GM19240 (cell line): ENCODE data around the gene TET3.

ENCODE experiments used
- DNase-seq: peaks from one replicate; pipeline ENCODE4 v3.0.0; 2011; ENCODE audit warnings: low spot score; ENCODE audit not compliant: insufficient read length

The TET3 gene

DNA sequence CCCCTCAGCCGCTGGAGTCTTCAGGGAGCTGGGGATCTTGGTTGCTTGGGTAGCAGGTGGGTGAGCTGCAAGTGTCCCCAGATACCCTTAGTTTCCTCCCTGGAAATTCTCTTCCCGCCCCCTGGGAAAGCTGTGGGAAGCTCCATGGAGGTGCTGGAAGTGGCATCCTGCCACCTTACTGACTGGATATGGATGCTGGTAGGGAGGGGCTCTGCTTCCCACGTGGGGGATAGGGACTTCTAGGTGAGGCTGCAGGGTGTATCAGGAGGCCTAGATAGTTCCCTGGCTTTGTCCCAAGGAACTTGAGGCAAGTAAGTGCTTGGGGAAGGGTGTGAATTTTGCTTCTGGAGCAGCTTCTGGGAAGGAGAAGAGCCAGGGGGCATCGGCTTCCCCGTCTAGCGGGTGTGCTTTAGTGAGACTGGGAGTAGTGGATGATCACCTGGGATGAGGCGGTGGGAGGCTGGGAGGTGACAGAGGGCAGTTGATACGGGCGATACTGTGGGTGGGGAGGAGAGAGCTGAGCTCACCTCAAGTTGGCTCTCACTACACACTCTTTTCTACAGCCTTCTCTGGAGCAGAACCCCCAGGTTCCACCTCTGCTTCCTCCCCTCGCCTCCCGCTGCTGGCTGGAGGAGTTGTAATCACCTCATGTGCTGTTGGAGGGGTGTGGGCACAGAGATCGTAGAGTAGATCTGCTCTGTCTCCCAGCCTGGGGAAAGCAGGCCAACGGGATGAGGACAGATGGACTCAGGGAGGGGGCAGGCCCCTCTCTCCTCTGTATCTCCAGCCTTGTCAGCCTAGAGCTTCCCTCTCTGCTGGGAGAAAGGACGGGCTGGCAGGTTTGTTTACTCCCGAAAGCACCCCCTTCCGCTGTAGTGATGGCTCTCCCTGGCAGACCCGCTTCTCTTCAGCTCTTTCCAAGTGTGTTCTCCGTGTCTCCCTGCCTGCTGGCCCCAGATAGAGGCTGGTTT, 19.8 kb downstream of the TET3 start:
- no peak for DNase-seq

DNA sequence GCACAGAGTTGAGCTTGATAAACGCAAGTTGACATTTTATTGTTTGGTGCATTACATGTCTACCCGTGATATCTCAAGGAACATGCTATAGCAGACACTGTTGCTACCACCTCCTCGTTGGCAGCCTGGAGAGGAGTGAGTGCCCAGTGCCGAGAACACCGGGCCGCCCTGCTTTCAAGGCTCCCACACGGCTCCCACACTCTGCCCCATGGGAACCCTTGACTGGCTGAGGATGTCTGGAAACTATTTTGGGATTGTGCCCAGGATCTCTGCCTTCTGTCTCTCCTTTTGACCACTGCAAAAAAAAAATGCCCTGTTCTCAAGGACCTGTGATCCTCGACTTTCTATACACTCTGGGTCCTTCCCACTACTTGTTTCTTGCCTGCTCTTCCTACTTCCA, 21.1 kb downstream of the TET3 start:
- no peak for DNase-seq

DNA sequence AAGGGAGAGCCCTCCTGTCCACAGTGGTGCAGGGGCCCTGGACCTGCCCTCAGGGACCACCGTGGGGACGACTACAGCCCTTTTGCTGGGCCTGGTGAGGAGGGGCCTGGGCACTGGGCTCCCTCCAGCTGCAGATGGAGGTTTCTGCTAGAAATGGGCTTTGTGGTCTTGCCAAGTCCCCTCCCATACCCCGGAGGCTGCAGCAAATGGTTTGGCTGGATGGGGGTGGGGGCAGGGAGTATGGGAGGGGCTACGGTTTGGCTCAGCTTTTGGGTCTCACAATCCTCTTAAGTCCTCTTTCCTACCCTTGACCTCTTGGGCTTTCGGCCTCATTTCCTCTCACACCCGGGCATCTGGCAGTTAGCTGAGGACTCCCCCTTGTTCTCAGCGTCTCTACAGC, 21.7 kb downstream of the TET3 start:
- no peak for DNase-seq

DNA sequence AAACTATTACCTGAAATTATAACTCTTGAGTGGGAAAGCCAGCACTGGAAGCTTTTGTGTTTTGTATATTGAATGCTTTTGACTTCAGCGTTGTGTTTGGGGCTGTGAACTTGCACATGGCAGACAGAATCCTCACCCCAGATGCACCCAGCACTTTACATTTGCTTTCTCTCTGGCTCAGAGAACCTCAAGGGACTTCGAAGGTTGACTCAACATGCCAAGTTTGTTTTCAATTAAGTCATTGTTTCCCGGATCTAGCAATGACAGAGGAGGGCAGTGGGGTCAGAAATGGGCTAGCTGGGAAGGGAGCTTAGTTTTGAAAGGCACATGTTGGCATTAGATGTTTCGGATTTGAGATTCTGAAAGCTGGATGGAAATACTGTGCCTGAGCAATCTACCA, 22.4 kb downstream of the TET3 start:
- no peak for DNase-seq

DNA sequence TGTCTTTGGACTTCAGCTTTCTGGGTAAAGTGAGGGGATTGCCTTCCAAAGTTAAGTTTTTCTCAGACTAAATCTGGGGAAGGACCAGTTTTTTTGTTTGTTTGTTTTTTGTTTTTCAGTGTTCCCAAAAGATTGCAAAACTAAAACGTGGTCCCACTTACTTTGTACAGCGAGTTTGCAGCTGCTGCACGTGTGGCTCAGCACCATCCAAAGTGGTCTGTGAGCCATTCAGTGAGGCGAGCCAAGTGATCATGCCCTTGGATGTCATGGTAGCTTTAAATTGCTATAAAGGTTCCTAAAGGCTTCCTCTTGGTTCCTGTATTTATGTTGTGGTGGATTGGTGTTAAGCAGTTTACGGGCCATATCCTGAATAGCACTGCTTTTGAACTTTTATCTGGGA, 23.0 kb downstream of the TET3 start:
- no peak for DNase-seq

DNA sequence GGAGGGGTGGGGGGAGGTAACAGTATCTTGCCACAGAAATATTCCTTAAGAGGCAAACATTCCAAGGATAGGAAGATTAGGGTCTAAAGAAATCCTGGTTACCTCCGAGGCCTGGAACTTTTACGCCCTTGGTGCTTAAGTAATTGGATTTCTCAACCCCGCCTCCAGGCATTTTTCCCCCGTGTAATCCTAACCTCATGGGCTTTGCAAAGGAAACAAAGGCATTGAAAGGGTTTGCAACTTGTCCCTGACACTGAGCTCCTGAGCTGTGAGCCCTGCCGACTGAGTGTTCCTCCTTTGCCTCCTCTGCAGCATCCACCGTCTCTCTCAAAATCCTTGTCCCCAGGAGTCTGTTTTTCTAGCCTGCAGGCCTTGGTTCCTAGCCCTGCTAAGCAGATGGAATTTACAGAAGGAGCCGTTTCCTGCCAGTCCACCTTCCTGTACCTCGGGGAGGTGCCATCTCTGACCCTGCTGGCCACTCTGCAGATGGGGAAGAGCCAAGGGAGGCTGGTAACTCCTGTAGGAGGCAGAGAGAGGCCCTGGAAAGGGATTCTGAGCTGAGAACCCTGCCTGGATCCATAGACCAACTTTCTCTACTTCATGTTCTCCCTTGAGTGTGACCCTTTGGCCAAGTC, 24.2 kb downstream of the TET3 start:
- no peak for DNase-seq

DNA sequence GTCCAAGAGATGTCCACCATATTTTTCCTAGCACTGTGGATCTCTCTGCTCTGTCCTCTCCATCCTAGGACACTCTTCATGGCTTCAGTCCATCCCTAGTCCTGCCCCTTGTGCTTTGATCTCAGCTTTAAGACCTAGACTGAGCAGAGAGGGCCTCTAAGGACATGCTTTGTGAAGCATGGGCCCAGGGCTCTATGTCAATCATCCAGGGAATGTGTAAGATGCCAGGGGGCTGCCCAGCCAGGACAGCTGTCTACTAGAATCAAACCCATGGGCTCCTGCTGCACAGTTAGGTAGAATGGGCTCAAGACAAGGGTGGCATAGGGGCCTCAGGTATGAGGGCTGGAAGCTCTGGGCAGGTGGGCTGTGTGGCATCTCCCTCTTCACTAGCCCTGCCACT, 24.9 kb downstream of the TET3 start:
- DNase-seq, result no peak

DNA sequence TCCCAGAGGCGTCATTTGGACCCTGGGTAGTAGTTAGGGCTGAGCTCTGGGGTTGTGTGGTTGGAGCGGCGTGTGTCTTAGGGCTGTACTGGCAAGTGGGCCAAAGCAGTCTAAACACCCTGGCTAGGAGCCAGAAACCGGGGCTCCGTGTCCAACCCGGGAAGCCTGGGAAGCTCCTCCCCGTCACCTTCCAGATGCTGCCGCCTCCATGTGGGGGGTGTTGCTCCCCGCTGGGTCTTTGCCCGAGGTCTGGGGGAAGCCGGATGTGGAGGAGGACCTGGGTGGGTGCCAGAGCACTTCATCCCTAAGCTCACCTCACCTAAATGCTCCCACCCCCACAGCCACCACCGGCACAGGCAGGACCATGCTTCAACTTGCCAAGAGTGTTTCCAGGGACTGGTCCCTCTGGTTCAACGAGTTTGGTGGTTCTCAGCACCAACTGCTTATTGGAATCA, 25.4 kb downstream of the TET3 start:
- DNase-seq, result no peak

DNA sequence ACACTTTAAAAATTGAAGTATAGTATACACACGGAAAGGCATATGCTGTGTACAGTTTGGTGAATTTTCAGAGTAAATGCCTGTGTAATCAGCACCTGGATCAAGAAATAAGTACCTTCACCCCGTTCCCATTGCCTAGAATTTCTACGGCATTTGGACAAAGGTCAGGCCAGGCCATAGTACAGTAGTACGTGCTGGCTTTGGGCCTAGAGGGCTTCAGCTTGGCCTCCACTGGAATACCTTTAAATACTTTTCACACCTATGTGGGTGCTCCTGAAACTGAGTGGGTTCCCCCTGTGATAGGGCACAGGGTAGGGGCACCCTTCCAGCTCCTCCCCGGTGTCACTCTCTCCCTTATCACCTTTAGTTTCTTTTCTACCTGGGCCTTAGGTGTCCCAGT, 26.5 kb downstream of the TET3 start:
- DNase-seq, result no peak

DNA sequence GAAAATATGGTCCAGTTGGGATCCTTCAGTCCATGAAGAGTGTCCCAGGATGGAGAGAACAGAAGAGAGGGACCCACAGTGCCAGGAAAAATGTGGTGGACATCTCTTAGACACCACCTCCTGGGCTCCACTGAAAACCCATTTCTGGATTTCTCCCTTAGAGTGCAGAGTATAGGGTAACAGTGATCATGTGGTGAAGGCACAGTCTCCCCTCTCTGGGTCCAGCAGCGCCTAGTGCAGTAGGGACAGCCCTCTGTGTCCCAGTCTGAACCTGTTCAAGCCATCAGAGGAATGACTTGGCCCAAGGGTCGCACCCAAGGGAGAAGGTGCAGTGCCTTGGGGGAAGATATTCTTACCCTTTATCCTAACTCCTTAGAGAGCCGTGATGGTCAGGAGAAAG, 30.1 kb downstream of the TET3 start:
- no peak for DNase-seq

DNA sequence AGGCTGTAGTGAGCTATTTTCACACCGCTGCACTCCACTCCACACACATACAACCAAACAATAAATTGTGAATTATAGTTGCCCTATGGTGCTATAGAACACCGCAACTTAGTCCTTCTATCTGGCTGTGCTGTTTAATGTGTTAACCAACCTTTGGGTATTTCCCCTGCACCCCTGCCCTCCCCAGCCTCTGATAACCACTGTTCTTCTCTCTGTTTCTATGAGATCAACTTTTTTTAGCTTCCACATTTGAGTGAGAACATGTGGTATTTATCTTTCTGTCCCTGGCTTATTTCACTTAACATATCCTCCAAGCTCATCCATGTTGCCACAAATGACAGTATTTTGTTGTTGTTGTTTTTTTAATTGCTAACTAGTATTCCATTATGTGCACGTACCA, 32.5 kb downstream of the TET3 start:
- no peak for DNase-seq

DNA sequence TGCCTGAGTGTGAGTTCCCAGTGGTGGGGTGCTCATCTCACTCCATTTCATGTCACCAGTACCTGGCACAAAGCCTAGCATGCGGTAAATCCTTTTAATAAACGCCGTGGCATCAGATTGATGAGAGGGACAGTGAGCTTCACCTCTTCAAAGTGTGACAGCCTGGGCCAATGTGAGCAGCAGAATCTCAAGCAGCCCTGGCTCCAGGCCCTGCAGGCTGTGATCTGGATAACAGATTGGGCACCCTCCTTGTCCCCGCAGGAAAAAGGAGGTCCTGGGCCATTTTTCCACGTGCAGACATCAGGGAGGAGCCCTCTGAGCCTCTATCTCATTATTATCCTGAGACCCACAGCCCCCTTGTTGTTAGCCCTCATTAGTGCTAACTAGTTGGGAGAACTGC, 34.8 kb downstream of the TET3 start:
- no peak for DNase-seq

DNA sequence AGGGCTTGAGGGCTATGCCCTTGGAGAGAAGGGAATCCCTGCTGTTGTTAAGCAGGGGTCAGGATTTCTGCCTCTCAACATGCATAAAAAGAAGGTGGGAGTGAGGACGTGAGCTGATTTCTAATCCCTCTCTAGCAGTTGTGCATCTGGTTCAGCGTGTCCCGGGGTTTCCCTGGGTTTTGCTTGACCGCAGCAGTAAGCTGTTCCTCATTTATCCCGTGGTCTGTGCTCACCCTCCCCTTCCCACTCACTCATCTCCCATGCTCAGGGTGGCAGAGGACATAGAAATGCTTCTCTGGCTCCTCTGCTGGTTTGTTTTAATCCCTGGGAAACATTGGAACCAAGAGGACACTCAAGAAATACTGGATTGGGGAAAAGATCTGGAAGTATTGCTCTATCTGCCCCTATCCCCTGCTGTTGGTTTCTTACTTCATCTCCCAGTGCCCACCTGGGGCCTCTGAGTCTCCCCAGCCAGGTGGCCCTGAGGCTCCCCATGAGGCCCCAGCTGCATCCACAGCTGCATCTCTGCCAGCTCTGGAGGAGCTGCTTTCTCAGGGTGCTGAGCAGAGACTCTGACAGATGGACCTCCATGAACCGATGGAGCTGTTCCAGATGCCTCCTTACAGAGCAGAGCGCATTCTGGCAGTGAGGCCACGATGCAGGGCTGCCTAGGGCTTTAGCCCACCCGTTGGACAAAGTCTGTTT, 36.1 kb downstream of the TET3 start:
- DNase-seq, result no peak

DNA sequence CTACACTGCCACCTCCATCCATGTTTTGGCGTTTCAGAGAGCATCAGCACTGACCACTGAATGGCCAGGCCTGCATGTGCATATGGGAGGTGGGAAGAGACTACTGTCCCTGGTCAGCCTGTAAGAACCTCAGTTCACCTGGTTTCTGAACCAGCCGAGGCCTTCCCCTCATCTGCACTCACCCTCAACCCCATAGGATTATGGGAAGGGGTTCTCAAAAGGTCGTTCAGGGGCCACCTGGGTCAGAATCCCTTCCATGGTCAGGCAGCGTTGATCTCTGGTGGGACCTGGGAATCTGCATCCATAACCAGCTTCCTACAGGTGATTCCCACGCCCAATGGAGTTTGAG, 36.7 kb downstream of the TET3 start:
- DNase-seq, result no peak

DNA sequence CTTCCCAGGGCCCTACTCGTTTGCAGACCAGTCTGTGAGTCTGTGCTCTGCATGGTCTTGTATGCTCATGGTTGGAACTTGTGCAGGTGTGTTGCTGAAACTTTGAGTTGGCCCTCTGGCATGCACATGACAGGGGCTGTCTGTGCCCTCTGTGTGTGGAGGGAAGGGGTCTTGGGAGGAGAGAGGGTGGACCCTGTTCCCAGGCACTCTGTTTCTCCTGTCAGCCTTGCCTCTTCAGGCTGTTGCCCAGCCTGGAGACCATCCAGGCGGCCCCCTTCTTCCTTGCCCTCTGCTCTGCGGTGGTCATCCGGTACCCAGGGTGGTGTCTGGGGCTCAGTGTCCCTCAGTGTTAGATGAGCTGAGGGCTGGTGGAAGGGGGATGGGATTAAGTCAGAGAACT, 39.5 kb downstream of the TET3 start:
- no peak for DNase-seq

DNA sequence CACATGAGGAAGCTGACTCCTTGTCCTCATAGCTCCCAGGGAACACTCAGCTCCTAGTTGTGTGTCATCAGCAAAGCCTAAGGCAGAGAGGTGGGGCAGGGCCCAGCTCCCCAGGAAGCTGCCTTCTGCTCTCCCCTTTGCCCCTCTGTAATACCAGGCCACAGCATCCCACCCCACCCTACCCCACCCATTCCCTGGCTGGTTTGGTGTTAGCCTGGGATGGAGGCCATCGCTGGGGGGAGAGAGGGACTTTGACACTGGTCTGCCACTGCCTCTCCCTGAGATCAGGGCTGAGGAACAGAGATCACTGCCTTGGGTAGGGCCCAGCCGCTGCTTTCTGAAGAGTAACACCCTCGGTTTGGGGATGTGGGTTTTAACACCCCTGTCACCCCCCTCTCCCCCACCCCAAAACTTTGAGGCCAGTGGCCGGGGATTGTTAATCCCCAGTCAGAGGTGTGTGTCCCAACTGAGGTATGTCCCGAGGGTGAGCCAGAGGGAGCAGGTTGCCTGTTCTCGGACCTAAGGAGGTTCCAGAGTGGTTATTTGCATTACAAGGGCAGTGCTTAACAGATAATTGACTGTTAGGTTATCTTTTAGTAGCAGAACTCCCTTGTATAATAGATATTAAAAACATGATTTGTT, 41.4 kb downstream of the TET3 start:
- DNase-seq, result no peak

DNA sequence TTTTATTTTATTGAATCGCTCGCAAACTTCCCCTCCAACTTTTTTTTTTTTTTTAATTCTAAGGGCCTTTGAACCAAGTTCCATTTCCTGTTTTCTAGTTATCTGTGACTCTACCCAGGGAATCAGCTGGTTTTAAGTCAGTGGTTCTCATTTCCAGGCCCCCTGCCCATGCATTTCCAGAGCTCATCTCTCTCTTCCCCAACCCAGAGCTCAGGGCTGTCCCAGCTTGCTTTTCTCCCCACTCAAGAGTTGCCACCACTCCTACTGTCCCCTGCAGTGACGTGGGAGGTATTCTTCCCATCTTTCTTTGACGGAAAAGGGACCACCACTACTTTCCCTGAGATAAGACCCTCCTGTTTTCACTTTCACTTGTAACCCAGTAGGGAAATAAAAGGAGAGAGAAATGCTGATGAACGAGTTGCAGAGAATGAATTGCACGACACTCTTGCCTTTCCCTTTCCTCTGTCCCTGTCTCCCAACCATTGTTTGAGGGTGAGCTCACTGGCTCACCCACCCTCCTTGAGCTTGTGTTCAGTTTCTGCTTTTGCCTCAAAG, 42.1 kb downstream of the TET3 start:
- DNase-seq, result no peak

DNA sequence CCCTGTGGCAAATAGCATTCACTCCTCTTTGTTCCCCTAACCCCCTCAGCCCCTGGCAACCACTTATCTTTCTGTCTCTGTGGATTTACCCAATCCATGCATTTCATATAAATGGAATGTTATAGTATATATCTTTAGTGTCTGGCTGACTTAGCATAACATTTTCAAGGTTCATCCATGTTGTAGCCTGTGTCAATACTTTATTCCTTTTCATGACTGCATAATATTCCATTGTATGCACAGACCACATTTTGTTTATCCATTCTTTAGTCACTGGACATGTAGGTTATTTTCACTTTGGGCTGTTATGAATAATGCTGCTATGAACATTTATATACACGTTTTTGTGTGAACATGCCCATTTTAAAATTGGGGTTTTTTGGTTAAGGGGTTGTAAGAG, 42.8 kb downstream of the TET3 start:
- no peak for DNase-seq

DNA sequence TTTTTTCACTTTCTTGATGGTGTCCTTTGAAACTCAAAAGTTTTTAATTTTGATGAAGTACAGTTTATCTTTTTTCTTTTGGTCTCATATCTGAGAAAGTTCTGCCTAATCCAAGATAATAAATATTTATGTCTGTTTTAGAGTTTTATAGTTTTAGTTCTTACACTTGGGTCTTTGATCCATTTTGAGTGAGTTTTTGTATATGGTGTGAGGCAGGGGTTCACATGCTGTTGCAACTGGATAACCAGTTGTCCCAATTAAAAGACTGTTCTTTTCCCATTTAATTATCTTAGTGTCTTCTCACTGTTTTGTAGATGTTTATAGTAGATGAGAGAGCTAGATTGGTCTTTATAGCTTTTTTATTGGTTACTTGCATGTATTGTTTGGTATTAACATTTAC, 43.6 kb downstream of the TET3 start:
- no peak for DNase-seq

DNA sequence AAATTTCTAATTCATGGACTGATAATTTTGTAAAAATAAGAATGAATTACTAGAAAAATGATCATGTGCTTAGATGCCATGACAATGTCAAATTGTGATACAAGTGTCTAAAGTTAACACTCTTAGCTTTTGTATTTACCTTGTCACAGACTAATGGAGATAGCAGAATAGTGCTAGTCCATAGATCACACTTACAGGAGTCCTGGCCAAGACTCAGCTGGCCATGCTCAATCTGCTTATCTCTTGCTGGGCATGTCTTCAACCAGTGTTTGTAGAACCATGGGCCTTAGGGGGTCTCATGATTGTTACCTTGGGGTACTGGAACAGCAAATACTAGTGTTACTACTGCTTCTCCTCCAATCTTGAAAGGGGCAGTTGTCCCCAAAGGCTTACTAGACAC, 44.0 kb downstream of the TET3 start:
- DNase-seq, result no peak

DNA sequence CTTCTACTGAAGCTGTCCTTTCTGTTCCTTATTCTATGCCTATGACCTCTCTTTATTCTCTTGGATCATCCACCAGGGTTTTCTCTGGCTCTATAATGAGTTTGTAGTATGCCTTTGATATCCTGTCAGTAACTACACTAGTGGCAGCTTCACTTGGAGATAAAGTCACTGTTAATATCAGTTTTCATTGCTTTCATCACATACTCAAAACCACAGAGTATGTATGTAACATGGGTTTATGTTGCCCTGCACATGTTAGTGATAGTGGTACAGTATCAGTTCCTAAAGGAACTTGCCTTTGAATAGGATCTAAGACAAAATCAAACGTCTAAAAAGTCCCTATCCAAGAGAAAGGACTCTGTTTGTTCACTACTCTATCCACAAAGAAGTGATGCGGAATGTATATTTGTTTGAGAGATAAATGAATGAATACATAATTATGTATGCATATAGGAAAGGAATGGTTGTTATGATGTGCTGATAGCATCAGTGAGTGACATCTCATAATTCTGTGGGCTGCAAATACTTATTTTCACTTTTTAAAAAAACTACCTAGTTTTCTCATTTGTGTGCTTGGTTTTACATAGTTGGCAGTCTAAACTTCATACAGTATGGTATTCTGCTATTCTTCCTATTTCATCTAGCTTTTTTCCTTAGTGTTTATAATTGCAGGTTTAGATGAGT, 45.1 kb downstream of the TET3 start:
- DNase-seq, result no peak
